Measurements from ENCODE around the gene AK5. TPM values are rescaled to one million over a fixed set of nuclear protein-coding genes. Genes with fewer than 3 reads are reported as not detected.
A peak's percentile ranks its signal among the peaks of the same experiment; 100 is the strongest.

Gene AK5
- total RNA-seq, 1 donor from 2014 or later, result 0.91 TPM

GRCh38 chr1:77283701-77284425 is 2.0 kb downstream of the AK5 start:
- no peak for TF ChIP-seq CTCF (IDR thresholded peaks at IDR 0.05; ENCODE audit: partially characterized antibody, unreplicated experiment)
- Mint-ChIP-seq H3K27me3 (ENCODE audit: unreplicated experiment) (peaks cover 12% of the 10 kb centered on the region), H3K4me1 (ENCODE audit: low read depth, unreplicated experiment) (peaks cover 2% of the 10 kb centered on the region), H3K27ac (ENCODE audit: unreplicated experiment) (no peak overlapping the region), H3K36me3 (ENCODE audit: unreplicated experiment) (no peaks in the 10 kb centered on the region), H3K4me3 (ENCODE audit: unreplicated experiment) (peak overlapping the region; percentile 80), H3K9me3 (ENCODE audit: unreplicated experiment) (no peaks in the 10 kb centered on the region)
- DNase-seq, result no peak

DNA sequence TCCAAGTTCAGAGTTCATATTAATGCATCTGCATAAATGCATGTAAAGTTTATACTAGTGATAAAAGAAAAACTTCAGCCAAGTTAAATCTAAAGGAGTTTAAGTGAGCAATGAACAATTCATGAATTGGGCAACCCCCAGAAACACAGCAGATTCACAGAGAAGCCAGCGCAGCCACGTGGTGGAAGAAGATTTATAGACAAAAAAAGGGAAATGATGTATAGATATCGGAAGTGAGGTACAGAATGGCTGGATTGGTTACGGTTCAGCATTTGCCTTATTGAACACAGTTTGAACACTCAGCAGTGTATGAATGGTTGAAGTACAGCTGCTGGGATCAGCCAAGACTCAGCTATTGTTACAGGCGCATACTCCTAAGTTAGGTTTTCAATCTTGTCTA is 5.7 kb downstream of the AK5 start:
- no peaks in the 10 kb centered on the region for H3K36me3 Mint-ChIP-seq (ENCODE audit: unreplicated experiment)
- peaks cover 6% of the 10 kb centered on the region for H3K27me3 Mint-ChIP-seq (ENCODE audit: unreplicated experiment)

DNA sequence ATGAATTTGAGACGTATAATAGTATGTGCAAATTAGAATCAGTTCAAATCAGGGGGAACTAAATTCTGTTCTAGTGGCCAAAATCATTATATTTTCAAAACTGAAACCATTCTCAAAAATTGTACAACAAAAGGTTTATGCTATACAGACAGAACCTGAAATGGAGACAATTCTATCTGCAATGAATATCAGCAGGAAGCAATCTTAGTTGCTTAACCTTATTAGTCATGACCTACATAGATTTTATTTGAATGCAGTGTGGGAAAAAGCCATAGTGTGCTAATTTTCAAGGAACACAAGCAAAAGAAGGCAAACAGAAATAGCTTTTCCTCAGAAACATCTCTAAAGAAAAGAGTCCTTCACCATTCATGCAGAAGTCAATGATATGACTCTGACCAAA is 6.5 kb downstream of the AK5 start:
- no peak for TF ChIP-seq CTCF (IDR thresholded peaks at IDR 0.05; ENCODE audit: partially characterized antibody, unreplicated experiment)
- no peak overlapping the region for H3K4me3 Mint-ChIP-seq (ENCODE audit: unreplicated experiment)
- H3K27me3 Mint-ChIP-seq (ENCODE audit: unreplicated experiment), result peaks cover 4% of the 10 kb centered on the region
- H3K4me1 Mint-ChIP-seq (ENCODE audit: low read depth, unreplicated experiment), result no peaks in the 10 kb centered on the region
- no peaks in the 10 kb centered on the region for H3K36me3 Mint-ChIP-seq (ENCODE audit: unreplicated experiment)
- no peak overlapping the region for H3K27ac Mint-ChIP-seq (ENCODE audit: unreplicated experiment)
- DNase-seq, result no peak
- no peaks in the 10 kb centered on the region for H3K9me3 Mint-ChIP-seq (ENCODE audit: unreplicated experiment)

More for the DNA sequence above, 5.7 kb downstream of the AK5 start:
- no peaks in the 10 kb centered on the region for H3K4me1 Mint-ChIP-seq (ENCODE audit: low read depth, unreplicated experiment)
- no peak for TF ChIP-seq CTCF (IDR thresholded peaks at IDR 0.05; ENCODE audit: partially characterized antibody, unreplicated experiment)
- no peak overlapping the region for H3K4me3 Mint-ChIP-seq (ENCODE audit: unreplicated experiment)
- H3K27ac Mint-ChIP-seq (ENCODE audit: unreplicated experiment), result no peak overlapping the region
- DNase-seq, result no peak
- no peaks in the 10 kb centered on the region for H3K9me3 Mint-ChIP-seq (ENCODE audit: unreplicated experiment)

DNA sequence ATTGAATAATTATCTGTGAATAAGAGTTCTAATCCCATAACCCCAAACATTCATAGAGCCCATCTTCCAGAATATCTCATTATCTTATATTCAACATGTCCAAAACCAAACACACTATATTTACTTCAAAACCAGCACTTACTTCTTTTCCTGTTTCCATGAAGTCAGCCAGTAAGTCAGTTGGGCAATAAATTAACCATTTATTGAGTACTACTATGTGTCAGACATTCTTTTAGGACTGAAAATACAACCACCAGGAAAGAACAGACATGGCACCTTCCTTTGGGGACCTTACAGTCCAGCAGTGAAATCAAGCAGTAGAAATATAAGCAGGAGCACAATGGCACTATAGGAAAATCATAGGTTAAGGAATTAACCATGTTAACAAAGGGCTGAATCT is 8.8 kb downstream of the AK5 start:
- no peak for TF ChIP-seq CTCF (IDR thresholded peaks at IDR 0.05; ENCODE audit: partially characterized antibody, unreplicated experiment)
- Mint-ChIP-seq H3K27me3 (ENCODE audit: unreplicated experiment) (peaks cover 4% of the 10 kb centered on the region), H3K27ac (ENCODE audit: unreplicated experiment) (no peak overlapping the region), H3K4me3 (ENCODE audit: unreplicated experiment) (no peak overlapping the region), H3K9me3 (ENCODE audit: unreplicated experiment) (no peaks in the 10 kb centered on the region), H3K4me1 (ENCODE audit: low read depth, unreplicated experiment) (no peaks in the 10 kb centered on the region), H3K36me3 (ENCODE audit: unreplicated experiment) (no peaks in the 10 kb centered on the region)
- DNase-seq, result no peak

DNA sequence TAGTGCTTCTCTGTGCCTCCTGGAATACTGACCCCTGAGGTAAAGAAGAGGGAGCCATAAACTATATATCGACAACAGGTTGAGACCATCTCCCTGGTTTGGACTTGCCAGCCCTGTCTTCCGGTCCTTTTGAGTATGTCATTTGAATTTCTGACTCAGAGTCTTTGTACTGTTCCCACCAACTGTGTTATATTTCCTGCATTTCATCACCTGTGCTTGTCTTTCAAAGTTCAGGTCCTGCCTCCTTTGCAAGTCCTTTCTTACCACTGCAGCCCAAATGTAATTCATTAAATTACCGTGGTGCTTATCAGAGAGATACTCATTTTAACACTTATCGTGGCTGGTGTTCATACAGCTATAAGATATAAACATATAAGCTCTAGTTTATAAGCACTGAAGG is 10.7 kb downstream of the AK5 start:
- no peaks in the 10 kb centered on the region for H3K4me1 Mint-ChIP-seq (ENCODE audit: low read depth, unreplicated experiment)
- H3K36me3 Mint-ChIP-seq (ENCODE audit: unreplicated experiment), result no peaks in the 10 kb centered on the region
- H3K27ac Mint-ChIP-seq (ENCODE audit: unreplicated experiment), result no peak overlapping the region
- peaks cover under 1% of the 10 kb centered on the region for H3K27me3 Mint-ChIP-seq (ENCODE audit: unreplicated experiment)
- TF ChIP-seq CTCF (IDR thresholded peaks at IDR 0.05; ENCODE audit: partially characterized antibody, unreplicated experiment), result no peak
- H3K9me3 Mint-ChIP-seq (ENCODE audit: unreplicated experiment), result no peaks in the 10 kb centered on the region
- H3K4me3 Mint-ChIP-seq (ENCODE audit: unreplicated experiment), result no peak overlapping the region
- no peak for DNase-seq

Measured in glutamatergic neuron (in vitro differentiated cells).